ENCODE measurements around the gene ANXA1.
"Not testable (repeated sequence)": the region's sequence is repeated elsewhere in the genome, so short reads cannot be mapped to it uniquely, and the experiment has no call there.

Gene ANXA1

DNA sequence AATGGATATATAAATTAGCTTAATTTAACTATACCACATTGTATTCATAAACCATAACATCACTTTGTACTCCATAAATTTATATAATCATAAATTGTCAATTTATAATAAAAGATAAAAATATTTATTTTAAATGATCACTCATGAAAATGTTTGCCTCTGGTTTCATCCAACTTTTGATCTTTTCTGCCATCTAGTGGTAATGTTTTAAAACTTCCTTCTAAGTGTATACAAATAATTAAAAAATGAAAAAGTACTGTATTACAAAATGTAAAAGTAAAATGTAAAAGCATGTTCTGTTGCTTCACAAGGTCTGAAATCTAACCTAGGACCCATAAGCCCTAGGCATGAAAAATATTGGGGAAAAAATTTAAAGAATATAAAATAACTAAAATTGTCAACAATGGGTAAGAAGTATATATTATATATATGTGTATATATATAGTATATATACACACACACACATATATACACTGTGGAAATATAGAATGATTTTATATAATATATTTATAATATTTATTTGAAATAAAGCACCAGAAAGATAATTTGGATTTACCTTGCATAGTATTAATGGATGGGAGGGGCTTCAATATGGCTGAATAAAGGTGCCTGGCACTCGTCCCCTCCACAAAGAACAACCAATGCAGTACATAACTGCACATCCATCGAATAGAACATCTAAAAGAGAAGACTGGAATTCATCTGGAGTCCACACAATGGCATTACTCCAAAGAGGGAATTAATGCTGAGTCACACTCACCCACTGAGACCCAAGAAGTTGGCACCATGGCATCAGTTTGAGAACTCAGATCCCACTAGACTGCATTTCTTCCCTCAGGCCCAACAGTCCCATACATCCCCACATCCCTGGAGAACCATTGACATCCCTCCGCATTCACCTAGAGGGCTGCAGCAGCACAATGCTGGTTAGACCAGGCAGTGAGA lies 32.5 kb downstream of the ANXA1 start:
- no peak; the same call in 2 of the 3 replicates for ATAC-seq
- no peak for TF ChIP-seq ZNF70 (CRISPR knock-in tag; IDR thresholded peaks at IDR 0.05)
- TF ChIP-seq TCF4 (CRISPR knock-in tag; IDR thresholded peaks at IDR 0.05; ENCODE audit: borderline replicate concordance) = no peak
- TF ChIP-seq ZNF565 (CRISPR knock-in tag; conservative IDR thresholded peaks at IDR 0.05; ENCODE audit: low read depth) = no peak
- TF ChIP-seq PPARA (CRISPR knock-in tag; IDR thresholded peaks at IDR 0.05; ENCODE audit: borderline replicate concordance) = no peak
- no peak for TF ChIP-seq RARB (CRISPR knock-in tag; IDR thresholded peaks at IDR 0.05)
- no peak for TF ChIP-seq ZC3H10 (CRISPR knock-in tag; IDR thresholded peaks at IDR 0.05)
- TF ChIP-seq ZNF8 (CRISPR knock-in tag; IDR thresholded peaks at IDR 0.05) = no peak
- TF ChIP-seq ESRRG (CRISPR knock-in tag; IDR thresholded peaks at IDR 0.05) = no peak
- no peak for TF ChIP-seq BACH2 (CRISPR knock-in tag; IDR thresholded peaks at IDR 0.05; ENCODE audit: borderline replicate concordance)
- TF ChIP-seq ARNTL (CRISPR knock-in tag; IDR thresholded peaks at IDR 0.05; ENCODE audit: borderline replicate concordance, low read depth) = no peak
- no peak for TF ChIP-seq TOX (CRISPR knock-in tag; IDR thresholded peaks at IDR 0.05; ENCODE audit: borderline replicate concordance)
- TF ChIP-seq, protein P1, sequence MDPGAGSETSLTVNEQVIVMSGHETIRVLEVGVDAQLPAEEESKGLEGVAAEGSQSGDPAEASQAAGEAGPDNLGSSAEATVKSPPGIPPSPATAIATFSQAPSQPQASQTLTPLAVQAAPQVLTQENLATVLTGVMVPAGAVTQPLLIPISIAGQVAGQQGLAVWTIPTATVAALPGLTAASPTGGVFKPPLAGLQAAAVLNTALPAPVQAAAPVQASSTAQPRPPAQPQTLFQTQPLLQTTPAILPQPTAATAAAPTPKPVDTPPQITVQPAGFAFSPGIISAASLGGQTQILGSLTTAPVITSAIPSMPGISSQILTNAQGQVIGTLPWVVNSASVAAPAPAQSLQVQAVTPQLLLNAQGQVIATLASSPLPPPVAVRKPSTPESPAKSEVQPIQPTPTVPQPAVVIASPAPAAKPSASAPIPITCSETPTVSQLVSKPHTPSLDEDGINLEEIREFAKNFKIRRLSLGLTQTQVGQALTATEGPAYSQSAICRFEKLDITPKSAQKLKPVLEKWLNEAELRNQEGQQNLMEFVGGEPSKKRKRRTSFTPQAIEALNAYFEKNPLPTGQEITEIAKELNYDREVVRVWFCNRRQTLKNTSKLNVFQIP (CRISPR knock-in tag; IDR thresholded peaks at IDR 0.05; ENCODE audit: borderline replicate concordance, low read depth) = no peak
- TF ChIP-seq, protein P2, sequence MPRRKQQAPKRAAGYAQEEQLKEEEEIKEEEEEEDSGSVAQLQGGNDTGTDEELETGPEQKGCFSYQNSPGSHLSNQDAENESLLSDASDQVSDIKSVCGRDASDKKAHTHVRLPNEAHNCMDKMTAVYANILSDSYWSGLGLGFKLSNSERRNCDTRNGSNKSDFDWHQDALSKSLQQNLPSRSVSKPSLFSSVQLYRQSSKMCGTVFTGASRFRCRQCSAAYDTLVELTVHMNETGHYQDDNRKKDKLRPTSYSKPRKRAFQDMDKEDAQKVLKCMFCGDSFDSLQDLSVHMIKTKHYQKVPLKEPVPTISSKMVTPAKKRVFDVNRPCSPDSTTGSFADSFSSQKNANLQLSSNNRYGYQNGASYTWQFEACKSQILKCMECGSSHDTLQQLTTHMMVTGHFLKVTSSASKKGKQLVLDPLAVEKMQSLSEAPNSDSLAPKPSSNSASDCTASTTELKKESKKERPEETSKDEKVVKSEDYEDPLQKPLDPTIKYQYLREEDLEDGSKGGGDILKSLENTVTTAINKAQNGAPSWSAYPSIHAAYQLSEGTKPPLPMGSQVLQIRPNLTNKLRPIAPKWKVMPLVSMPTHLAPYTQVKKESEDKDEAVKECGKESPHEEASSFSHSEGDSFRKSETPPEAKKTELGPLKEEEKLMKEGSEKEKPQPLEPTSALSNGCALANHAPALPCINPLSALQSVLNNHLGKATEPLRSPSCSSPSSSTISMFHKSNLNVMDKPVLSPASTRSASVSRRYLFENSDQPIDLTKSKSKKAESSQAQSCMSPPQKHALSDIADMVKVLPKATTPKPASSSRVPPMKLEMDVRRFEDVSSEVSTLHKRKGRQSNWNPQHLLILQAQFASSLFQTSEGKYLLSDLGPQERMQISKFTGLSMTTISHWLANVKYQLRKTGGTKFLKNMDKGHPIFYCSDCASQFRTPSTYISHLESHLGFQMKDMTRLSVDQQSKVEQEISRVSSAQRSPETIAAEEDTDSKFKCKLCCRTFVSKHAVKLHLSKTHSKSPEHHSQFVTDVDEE (CRISPR knock-in tag; IDR thresholded peaks at IDR 0.05) = no peak
- TF ChIP-seq, protein P3, sequence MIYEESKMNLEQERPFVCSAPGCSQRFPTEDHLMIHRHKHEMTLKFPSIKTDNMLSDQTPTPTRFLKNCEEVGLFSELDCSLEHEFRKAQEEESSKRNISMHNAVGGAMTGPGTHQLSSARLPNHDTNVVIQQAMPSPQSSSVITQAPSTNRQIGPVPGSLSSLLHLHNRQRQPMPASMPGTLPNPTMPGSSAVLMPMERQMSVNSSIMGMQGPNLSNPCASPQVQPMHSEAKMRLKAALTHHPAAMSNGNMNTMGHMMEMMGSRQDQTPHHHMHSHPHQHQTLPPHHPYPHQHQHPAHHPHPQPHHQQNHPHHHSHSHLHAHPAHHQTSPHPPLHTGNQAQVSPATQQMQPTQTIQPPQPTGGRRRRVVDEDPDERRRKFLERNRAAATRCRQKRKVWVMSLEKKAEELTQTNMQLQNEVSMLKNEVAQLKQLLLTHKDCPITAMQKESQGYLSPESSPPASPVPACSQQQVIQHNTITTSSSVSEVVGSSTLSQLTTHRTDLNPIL (CRISPR knock-in tag; IDR thresholded peaks at IDR 0.05; ENCODE audit: low read depth) = no peak
- TF ChIP-seq ISL1 (CRISPR knock-in tag; IDR thresholded peaks at IDR 0.05) = no peak
- no peak for TF ChIP-seq GLIS3 (CRISPR knock-in tag; IDR thresholded peaks at IDR 0.05)
- TF ChIP-seq, protein P4, sequence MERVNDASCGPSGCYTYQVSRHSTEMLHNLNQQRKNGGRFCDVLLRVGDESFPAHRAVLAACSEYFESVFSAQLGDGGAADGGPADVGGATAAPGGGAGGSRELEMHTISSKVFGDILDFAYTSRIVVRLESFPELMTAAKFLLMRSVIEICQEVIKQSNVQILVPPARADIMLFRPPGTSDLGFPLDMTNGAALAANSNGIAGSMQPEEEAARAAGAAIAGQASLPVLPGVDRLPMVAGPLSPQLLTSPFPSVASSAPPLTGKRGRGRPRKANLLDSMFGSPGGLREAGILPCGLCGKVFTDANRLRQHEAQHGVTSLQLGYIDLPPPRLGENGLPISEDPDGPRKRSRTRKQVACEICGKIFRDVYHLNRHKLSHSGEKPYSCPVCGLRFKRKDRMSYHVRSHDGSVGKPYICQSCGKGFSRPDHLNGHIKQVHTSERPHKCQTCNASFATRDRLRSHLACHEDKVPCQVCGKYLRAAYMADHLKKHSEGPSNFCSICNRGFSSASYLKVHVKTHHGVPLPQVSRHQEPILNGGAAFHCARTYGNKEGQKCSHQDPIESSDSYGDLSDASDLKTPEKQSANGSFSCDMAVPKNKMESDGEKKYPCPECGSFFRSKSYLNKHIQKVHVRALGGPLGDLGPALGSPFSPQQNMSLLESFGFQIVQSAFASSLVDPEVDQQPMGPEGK (CRISPR knock-in tag; IDR thresholded peaks at IDR 0.05; ENCODE audit: borderline replicate concordance) = no peak
- no peak for TF ChIP-seq OSR1 (CRISPR knock-in tag; IDR thresholded peaks at IDR 0.05)
- TF ChIP-seq, protein P5, sequence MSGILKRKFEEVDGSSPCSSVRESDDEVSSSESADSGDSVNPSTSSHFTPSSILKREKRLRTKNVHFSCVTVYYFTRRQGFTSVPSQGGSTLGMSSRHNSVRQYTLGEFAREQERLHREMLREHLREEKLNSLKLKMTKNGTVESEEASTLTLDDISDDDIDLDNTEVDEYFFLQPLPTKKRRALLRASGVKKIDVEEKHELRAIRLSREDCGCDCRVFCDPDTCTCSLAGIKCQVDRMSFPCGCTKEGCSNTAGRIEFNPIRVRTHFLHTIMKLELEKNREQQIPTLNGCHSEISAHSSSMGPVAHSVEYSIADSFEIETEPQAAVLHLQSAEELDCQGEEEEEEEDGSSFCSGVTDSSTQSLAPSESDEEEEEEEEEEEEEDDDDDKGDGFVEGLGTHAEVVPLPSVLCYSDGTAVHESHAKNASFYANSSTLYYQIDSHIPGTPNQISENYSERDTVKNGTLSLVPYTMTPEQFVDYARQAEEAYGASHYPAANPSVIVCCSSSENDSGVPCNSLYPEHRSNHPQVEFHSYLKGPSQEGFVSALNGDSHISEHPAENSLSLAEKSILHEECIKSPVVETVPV (CRISPR knock-in tag; IDR thresholded peaks at IDR 0.05) = no peak
- TF ChIP-seq CSDC2 (CRISPR knock-in tag; IDR thresholded peaks at IDR 0.05) = no peak

DNA sequence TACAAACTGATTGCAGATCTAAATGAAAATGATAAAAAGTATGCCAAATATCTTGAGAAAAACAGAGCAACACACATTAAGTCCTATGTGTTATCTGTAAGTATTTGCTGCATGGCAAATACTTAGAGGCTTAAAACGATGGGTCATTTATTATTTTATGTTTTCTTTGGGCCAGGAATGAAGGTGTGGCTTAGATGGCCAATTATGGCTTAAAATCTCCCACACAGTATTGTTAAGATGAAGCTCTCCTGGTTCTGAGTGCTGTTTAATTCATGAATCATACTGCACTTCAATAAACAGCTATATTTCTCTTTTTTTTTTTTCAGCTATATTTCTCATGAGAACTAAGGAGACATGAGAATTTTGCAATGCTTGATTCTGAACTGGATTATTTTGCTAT lies 39.4 kb downstream of the ANXA1 start:
- not testable (repeated sequence) for ATAC-seq

DNA sequence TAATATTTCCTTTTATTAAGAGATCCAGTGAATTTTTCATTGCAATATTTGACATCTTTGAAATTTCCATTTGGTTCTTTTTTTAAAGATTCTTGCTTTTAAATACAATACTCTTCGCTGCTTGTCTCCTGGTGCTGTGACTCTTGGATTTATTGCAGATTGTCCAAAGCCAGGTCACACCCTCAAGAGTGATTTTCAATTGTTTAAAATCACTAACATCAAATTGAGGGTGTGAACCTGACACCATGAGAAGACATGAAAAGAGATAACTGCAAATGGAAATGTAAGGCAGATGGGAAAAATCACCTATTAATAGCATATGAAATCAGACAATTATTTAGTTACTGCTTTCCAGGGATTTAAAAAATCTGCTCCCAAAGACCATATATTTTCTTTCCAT lies 42.6 kb downstream of the ANXA1 start:
- ATAC-seq = no peak
- TF ChIP-seq, protein P4 (CRISPR knock-in tag; IDR thresholded peaks at IDR 0.05; ENCODE audit: borderline replicate concordance) = no peak
- TF ChIP-seq TCF4 (CRISPR knock-in tag; IDR thresholded peaks at IDR 0.05; ENCODE audit: borderline replicate concordance) = no peak
- no peak for TF ChIP-seq GLIS3 (CRISPR knock-in tag; IDR thresholded peaks at IDR 0.05)
- TF ChIP-seq, protein P3 (CRISPR knock-in tag; IDR thresholded peaks at IDR 0.05; ENCODE audit: low read depth) = no peak
- TF ChIP-seq ZNF70 (CRISPR knock-in tag; IDR thresholded peaks at IDR 0.05) = no peak
- TF ChIP-seq ARNTL (CRISPR knock-in tag; IDR thresholded peaks at IDR 0.05; ENCODE audit: borderline replicate concordance, low read depth) = no peak
- no peak for TF ChIP-seq ISL1 (CRISPR knock-in tag; IDR thresholded peaks at IDR 0.05)
- no peak for TF ChIP-seq ZFP30 (CRISPR knock-in tag; IDR thresholded peaks at IDR 0.05)
- no peak for TF ChIP-seq SNAI2 (CRISPR knock-in tag; IDR thresholded peaks at IDR 0.05)

Measured in SK-N-SH treated with all-trans-retinoic acid at 6 μM for 48 hours (cell line).